Caco-2 (cell line): ENCODE results near the gene SLC17A2. TPM values are rescaled to one million over a fixed set of nuclear protein-coding genes. Genes with fewer than 3 reads are reported as not detected.
A peak's percentile ranks its signal among the peaks of the same experiment; 100 is the strongest.

Experiments
- BruUV-seq: library from RNA; stranded (reverse); fragments of 400-500 nt; replicated peaks from 2 replicates; lab custom pipeline; 2021; lab: Mats Ljungman, UMichigan
- CTCF ChIA-PET: fragments of 300-600 bp; sonication (Branson Sonifier 250); formaldehyde crosslinking; loops from one replicate; lab custom pipeline; 2022; ENCODE audit warnings: antibody characterized with exemption; lab: Charles Lee
- POLR2A ChIA-PET: fragments of 300-600 bp; sonication (Branson Sonifier 250); formaldehyde crosslinking; loops from one replicate; lab custom pipeline; 2022; ENCODE audit warnings: antibody characterized with exemption; lab: Charles Lee
- DNase-seq, 2 experiments: peaks; one replicate each; pipeline versions ENCODE4 v3.0.0 to v3.0.0-alpha.2; 2020 to 2022
- H3K27me3 ChIP-seq: replicated peaks from 2 replicates; pipeline ENCODE4 v1.6.0; 2011; ENCODE audit warnings: low read length; ENCODE audit not compliant: control insufficient read depth, insufficient read depth
- H3K36me3 ChIP-seq: 2 replicates; pipeline ENCODE4 v1.5.1; 2011; ENCODE audit warnings: low read length; ENCODE audit not compliant: control insufficient read depth, insufficient read depth
- H3K4me1 ChIP-seq: fragments of 250-450 bp; sonication (Bioruptor Pico); 2 replicates; pipeline ENCODE4 v1.5.1; 2020; ENCODE audit warnings: mild to moderate bottlenecking
- H3K4me3 ChIP-seq: 2 replicates; pipeline ENCODE4 v1.5.1; 2011; ENCODE audit warnings: low read depth, mild to moderate bottlenecking, control low read depth, low read length
- H3K9me3 ChIP-seq: fragments of 250-450 bp; sonication (Bioruptor Pico); 2 replicates; pipeline ENCODE4 v1.5.1; 2020; ENCODE audit warnings: mild to moderate bottlenecking, moderate library complexity
- H3K27ac Mint-ChIP-seq: one replicate; pipeline ENCODE4 v1.8.0; 2022; ENCODE audit warnings: mixed read lengths; ENCODE audit not compliant: unreplicated experiment
- H3K27me3 Mint-ChIP-seq: one replicate; pipeline ENCODE4 v1.8.0; 2022; ENCODE audit warnings: mixed read lengths; ENCODE audit not compliant: insufficient read depth, unreplicated experiment
- H3K36me3 Mint-ChIP-seq: one replicate; pipeline ENCODE4 v1.8.0; 2022; ENCODE audit warnings: mild to moderate bottlenecking, mixed read lengths; ENCODE audit not compliant: insufficient read depth, unreplicated experiment
- H3K4me1 Mint-ChIP-seq: one replicate; pipeline ENCODE4 v1.8.0; 2022; ENCODE audit warnings: low read depth, mixed read lengths; ENCODE audit not compliant: unreplicated experiment
- H3K4me3 Mint-ChIP-seq: one replicate; pipeline ENCODE4 v1.8.0; 2022; ENCODE audit warnings: mild to moderate bottlenecking, moderate library complexity, mixed read lengths; ENCODE audit not compliant: unreplicated experiment
- H3K9me3 Mint-ChIP-seq: one replicate; pipeline ENCODE4 v1.8.0; 2022; ENCODE audit warnings: mixed read lengths; ENCODE audit not compliant: unreplicated experiment
- intact Hi-C: fragments of 100-400 bp; cut with micrococcal nuclease; formaldehyde crosslinking; loops from one replicate; pipeline ENCODE4 v1.10.0; 2022; ENCODE audit not compliant: unreplicated experiment
- total RNA-seq: library from RNA; stranded (reverse); gene quantifications from 2 replicates; pipeline ENCODE4 v1.2.3, GENCODE V29; 2022
- TF ChIP-seq, protein P1 (sequence below), 2 experiments: fragments of 200-600 bp in 1 of 2; IDR thresholded peaks; 1 replicate in 1 of 2; 2 replicates in 1 of 2; pipeline versions ENCODE4 v1.5.1 to v1.8.0; 2011 to 2022; ENCODE audit warnings: antibody characterized with exemption in 1 of 2, control low read depth in 1 of 2, inconsistent platforms in 1 of 2, low read depth in 1 of 2, low read length in 1 of 2, mild to moderate bottlenecking in 1 of 2, moderate library complexity in 1 of 2; ENCODE audit not compliant: insufficient read depth in 1 of 2, severe bottlenecking in 1 of 2, unreplicated experiment in 1 of 2

The SLC17A2 gene
- total RNA-seq, 1 experiment from 2014 or later: not detected

DNA sequence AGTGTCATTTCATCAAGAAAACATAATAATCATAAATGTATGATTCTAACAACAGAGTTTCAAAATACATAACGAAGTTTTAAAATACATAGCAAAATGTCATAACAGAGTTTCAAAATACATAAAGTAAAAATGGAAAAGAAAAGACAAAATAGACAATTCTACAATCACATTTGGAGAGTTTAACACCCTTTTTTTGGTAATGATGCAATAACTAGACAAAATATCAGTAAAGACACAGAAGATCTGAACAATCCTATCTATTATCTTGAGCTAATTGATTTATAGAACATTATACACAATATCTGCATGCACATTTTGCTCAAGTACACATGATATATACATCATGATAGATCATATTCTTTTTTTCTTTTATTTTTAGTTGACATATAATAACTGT lies 13.4 kb upstream of the SLC17A2 start:
- Mint-ChIP-seq H3K27me3 (no peaks in the 10 kb centered on the region), H3K27ac (no peak overlapping the region), H3K4me3 (no peak overlapping the region), H3K4me1 (peaks cover 11% of the 10 kb centered on the region), H3K36me3 (no peaks in the 10 kb centered on the region), H3K9me3 (no peaks in the 10 kb centered on the region)
- H3K4me3 ChIP-seq: no peak overlapping the region
- ChIA-PET CTCF (interaction anchor here (1.2 kb wide), 1 partner anchor 49 kb away, joined by 5 read pairs; no protein-coding TSS in a partner anchor), POLR2A (no interaction called here)
- TF ChIP-seq, protein P1, sequence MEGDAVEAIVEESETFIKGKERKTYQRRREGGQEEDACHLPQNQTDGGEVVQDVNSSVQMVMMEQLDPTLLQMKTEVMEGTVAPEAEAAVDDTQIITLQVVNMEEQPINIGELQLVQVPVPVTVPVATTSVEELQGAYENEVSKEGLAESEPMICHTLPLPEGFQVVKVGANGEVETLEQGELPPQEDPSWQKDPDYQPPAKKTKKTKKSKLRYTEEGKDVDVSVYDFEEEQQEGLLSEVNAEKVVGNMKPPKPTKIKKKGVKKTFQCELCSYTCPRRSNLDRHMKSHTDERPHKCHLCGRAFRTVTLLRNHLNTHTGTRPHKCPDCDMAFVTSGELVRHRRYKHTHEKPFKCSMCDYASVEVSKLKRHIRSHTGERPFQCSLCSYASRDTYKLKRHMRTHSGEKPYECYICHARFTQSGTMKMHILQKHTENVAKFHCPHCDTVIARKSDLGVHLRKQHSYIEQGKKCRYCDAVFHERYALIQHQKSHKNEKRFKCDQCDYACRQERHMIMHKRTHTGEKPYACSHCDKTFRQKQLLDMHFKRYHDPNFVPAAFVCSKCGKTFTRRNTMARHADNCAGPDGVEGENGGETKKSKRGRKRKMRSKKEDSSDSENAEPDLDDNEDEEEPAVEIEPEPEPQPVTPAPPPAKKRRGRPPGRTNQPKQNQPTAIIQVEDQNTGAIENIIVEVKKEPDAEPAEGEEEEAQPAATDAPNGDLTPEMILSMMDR (IDR thresholded peaks at IDR 0.05; ENCODE audit: insufficient read depth in 1 of 2, low read depth in 1 of 2, low read length in 1 of 2, severe bottlenecking in 1 of 2, unreplicated experiment in 1 of 2): no peak
- intact Hi-C loops: loop anchor here (5.0 kb wide), 1 partner anchor 722 kb away; no protein-coding TSS in a partner anchor
- H3K9me3 ChIP-seq: peaks cover 4% of the 10 kb centered on the region; the same call in 1 of the 2 replicates
- peaks cover 11% of the 10 kb centered on the region; the same call in 1 of the 2 replicates for H3K4me1 ChIP-seq
- H3K27me3 ChIP-seq: no peaks in the 10 kb centered on the region
- no peak for DNase-seq
- no TSS peak for BruUV-seq
- no peaks in the 10 kb centered on the region for H3K36me3 ChIP-seq

DNA sequence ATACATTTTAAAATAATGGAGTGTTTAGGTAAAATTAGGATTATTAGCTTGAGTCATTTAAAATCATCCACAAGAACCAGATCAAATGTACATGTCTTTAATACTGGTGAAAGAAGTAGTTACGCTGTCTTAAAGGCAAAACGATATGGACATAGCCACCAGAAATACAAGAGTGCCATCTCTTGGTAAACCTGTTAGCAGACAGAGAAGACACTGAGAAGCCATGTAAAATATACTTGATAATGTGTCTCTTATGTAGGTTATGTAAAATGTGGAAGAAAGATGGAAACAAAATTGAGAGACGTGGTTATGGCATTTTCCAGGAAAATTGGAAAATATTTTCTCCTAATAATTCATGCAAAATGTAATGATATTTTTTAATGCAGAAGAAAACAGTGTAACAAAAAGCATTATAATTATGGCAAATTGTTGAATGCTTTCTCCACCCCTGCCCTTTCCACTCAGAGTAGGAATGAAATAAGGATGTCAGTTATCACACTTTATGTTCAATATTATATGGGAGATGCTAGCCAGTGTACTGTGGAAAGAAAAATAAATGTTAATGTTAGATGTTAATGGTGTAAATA lies 12.2 kb upstream of the SLC17A2 start:
- CTCF ChIA-PET: interaction anchor here (1.0 kb wide), 1 partner anchor 31 kb away, joined by 3 read pairs; no protein-coding TSS in a partner anchor
- no TSS peak for BruUV-seq
- H3K27me3 Mint-ChIP-seq: no peaks in the 10 kb centered on the region

DNA sequence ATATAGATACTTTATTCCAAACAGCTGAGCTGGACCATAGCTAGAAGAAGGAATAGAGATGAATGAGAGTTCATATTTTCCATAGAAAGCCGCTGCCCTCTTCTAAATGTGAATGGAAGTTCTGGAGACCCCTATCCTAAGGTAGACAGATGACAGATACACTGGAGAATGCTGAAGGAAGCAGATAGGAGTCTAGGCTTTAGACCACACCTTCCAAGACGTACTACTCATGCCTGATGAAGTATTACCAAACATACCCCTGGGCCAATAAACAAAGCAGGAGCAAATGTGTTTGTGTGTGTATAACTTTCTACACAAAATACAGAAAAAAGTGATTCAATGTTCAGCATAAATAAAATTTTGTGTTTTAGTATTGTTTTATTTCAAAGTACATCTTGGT lies 9.1 kb upstream of the SLC17A2 start:
- no peaks in the 10 kb centered on the region for H3K27me3 Mint-ChIP-seq
- H3K4me1 Mint-ChIP-seq: peaks cover 5% of the 10 kb centered on the region
- no peaks in the 10 kb centered on the region for H3K9me3 ChIP-seq
- no peak overlapping the region for H3K4me3 Mint-ChIP-seq
- intact Hi-C loops: no loop called here
- H3K4me1 ChIP-seq: peaks cover 3% of the 10 kb centered on the region; the same call in 1 of the 2 replicates
- H3K27ac Mint-ChIP-seq: no peak overlapping the region
- no peaks in the 10 kb centered on the region; the same call in 1 of the 2 replicates for H3K27me3 ChIP-seq
- BruUV-seq: no TSS peak
- no peaks in the 10 kb centered on the region for H3K9me3 Mint-ChIP-seq
- no peak for DNase-seq
- ChIA-PET POLR2A (no interaction called here), CTCF (interaction anchor here (0.7 kb wide), 1 partner anchor 34 kb away, joined by 6 read pairs; no protein-coding TSS in a partner anchor)
- TF ChIP-seq, protein P1 (IDR thresholded peaks at IDR 0.05; ENCODE audit: insufficient read depth in 1 of 2, low read depth in 1 of 2, low read length in 1 of 2, severe bottlenecking in 1 of 2, unreplicated experiment in 1 of 2): no peak
- no peaks in the 10 kb centered on the region for H3K36me3 Mint-ChIP-seq
- H3K36me3 ChIP-seq: no peaks in the 10 kb centered on the region
- H3K4me3 ChIP-seq: no peak overlapping the region

More for the DNA sequence above, 12.2 kb upstream of the SLC17A2 start:
- Histone ChIP-seq H3K4me3 (no peak overlapping the region), H3K4me1 (peaks cover 11% of the 10 kb centered on the region; the same call in 1 of the 2 replicates), H3K36me3 (no peaks in the 10 kb centered on the region), H3K9me3 (peaks cover 4% of the 10 kb centered on the region; the same call in 1 of the 2 replicates), H3K27me3 (no peaks in the 10 kb centered on the region)
- intact Hi-C loops: loop anchor here (1.0 to 5.0 kb wide), 4 partner anchors 52 to 720 kb away; no protein-coding TSS in a partner anchor
- Mint-ChIP-seq H3K9me3 (no peaks in the 10 kb centered on the region), H3K4me3 (no peak overlapping the region), H3K36me3 (no peaks in the 10 kb centered on the region), H3K27ac (no peak overlapping the region), H3K4me1 (peaks cover 11% of the 10 kb centered on the region)
- TF ChIP-seq, protein P1 (IDR thresholded peaks at IDR 0.05; ENCODE audit: insufficient read depth in 1 of 2, low read depth in 1 of 2, low read length in 1 of 2, severe bottlenecking in 1 of 2, unreplicated experiment in 1 of 2): peak; percentile 47 to 65
- POLR2A ChIA-PET: no interaction called here
- peak in 1 of 2 experiments; percentile 37 for DNase-seq
